ENCODE results near the gene NELFB. TPM values are rescaled to one million over a fixed set of nuclear protein-coding genes. Genes with fewer than 3 reads are reported as not detected.
"Not testable (repeated sequence)": the region's sequence is repeated elsewhere in the genome, so short reads cannot be mapped to it uniquely, and the experiment has no call there.

Gene NELFB
- total and polyA plus RNA-seq, 2 donors (not counting 1 experiment from before 2014, with no cell fraction given): 53.7 to 55.8 TPM

DNA sequence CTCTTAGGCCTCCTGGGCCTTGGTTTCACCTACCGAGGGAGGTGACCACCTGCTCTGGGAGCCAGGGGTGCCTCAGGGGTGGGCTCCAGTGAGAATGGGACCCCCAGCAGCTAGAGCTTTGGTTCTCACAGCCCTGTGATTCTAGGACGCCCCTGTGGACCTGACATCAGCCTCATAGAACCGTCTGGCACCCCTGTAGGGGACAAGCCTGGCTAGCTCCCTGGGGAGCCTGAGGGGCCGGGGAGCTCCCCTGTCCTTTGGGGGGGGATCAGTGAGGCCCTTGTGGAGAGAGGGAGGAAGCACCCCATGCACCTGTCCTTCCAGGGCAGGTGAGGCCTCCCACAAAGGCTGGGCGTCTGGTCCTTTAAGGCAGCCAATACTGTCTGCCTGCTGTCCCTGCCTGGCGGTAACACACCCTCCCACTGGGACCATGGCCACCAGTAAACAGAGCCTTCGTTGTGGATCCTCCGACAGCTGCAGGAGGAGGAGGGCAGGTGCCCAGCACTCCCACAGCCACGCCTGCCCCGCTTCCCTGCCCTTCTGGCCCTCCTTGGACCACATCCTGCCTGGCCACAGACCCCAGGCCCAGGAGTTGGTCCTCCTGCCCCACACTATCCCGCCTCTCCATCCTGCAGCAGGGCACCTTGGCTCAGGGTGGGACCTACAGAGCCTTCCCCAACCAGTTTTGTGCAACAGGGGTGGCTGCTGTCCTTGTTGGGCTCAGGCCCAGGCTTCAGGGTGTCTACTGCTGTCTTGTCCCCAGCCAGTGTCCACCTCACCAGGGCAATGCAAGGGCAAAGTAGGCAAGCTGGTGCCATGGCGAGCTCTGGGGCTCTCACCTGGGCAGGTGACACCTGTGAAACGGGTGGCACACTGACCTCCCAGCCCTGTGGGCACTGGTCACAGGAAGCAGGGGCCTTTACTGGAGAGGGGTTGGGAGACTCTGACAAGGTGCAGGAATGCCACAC lies 17.1 kb upstream of the NELFB start:
- Histone ChIP-seq H3K36me3 (replicated peaks in 1 of 2; ENCODE audit: control extremely low read depth in 1 of 2, control insufficient read depth in 1 of 2, extremely low read depth in 1 of 2, insufficient read depth in 2 of 2, low read length in 1 of 2) (peaks cover 0 to 12% of the 10 kb centered on the region in 2 experiments), H3K27me3 (replicated peaks in 1 of 4; ENCODE audit: control extremely low read depth in 1 of 4, control insufficient read depth in 3 of 4, insufficient read depth in 4 of 4, low read length in 3 of 4) (peaks cover 0 to 2% (median 0%) of the 10 kb centered on the region in 4 experiments), H3K4me2 (replicated peaks; ENCODE audit: low read depth, low read length, poor library complexity, severe bottlenecking) (no peak overlapping the region), H4K20me1 (ENCODE audit: control insufficient read depth, insufficient read depth, low read length, poor library complexity, severe bottlenecking) (peaks cover 38% of the 10 kb centered on the region), H3K79me2 (ENCODE audit: control insufficient read depth, insufficient read depth, low read length) (peaks cover 43% of the 10 kb centered on the region), H3K27ac (ENCODE audit: low read length in 2 of 2) (no peak overlapping the region), H3K4me3 (ENCODE audit: control extremely low read depth in 1 of 5, extremely low read depth in 1 of 5, insufficient read depth in 1 of 5, low read depth in 2 of 5, low read length in 4 of 5) (no peak overlapping the region), H3K9me3 (ENCODE audit: control extremely low read depth in 1 of 3, control insufficient read depth in 2 of 3, insufficient read depth in 1 of 3, low read length in 2 of 3) (peaks cover 0 to 3% (median 0%) of the 10 kb centered on the region in 3 donors), H2AFZ (ENCODE audit: insufficient read depth, low read depth, low read length, poor library complexity, severe bottlenecking) (no peak overlapping the region), H3K4me1 (ENCODE audit: control insufficient read depth in 2 of 2, insufficient read depth in 2 of 2, low read length in 2 of 2) (peaks cover 47 to 73% of the 10 kb centered on the region in 2 donors), H3K9ac (ENCODE audit: low read length) (no peak overlapping the region)
- POLR2A ChIA-PET: interaction anchor here (0.6 kb wide), 1 partner anchor 18 kb away, joined by 3 read pairs; no protein-coding TSS in a partner anchor
- no peak overlapping the region for H3K27ac Mint-ChIP-seq
- peaks cover 49% of the 10 kb centered on the region for H3K4me1 Mint-ChIP-seq
- no peaks in the 10 kb centered on the region for H3K9me3 Mint-ChIP-seq (ENCODE audit: insufficient read depth)
- DNase-seq (peak; percentile 33), ATAC-seq (ENCODE audit: low read depth) (no peak)
- no peaks in the 10 kb centered on the region for H3K27me3 Mint-ChIP-seq
- intact Hi-C loops (cut with micrococcal nuclease): loop anchor here (2.0 kb wide), 2 partner anchors 119 to 191 kb away; partner anchors contain the start of gene NPDC1
- whole genome bisulfite sequencing (ENCODE audit: insufficient coverage): 69% methylated on average over 12 of the region's 13 CpGs
- H3K4me3 Mint-ChIP-seq: no peak overlapping the region
- CTCF ChIA-PET: interaction anchor here (1.1 to 8.9 kb wide), 11 partner anchors 13 to 192 kb away, joined by 3 to 76 read pairs (median 7); partner anchors contain the start of genes ANAPC2, CYSRT1, NPDC1 and RNF208
- TF ChIP-seq EZH2 (IDR thresholded peaks at IDR 0.05; ENCODE audit: borderline replicate concordance, insufficient read depth, low read depth, low read length, poor library complexity, severe bottlenecking): no peak

- ATAC-seq (ENCODE audit: low read depth): not testable (repeated sequence)
Observed at GRCh38 chr9:137239541-137240200, 15.5 kb upstream of the NELFB start.

More at GRCh38 chr9:137239541-137240200, 15.5 kb upstream of the NELFB start:
- peak overlapping the region; percentile 89 for H2AFZ ChIP-seq (ENCODE audit: insufficient read depth, low read depth, low read length, poor library complexity, severe bottlenecking)
- peak overlapping the region; percentile 50 to 84 (median 73) for H3K4me3 ChIP-seq (ENCODE audit: control extremely low read depth in 1 of 5, extremely low read depth in 1 of 5, insufficient read depth in 1 of 5, low read depth in 2 of 5, low read length in 4 of 5)
- peaks cover 52% of the 10 kb centered on the region for H3K4me1 Mint-ChIP-seq
- WGBS (ENCODE audit: insufficient coverage): 88% methylated on average over 11 of the region's 27 CpGs
- not testable (repeated sequence) for H3K27me3 Mint-ChIP-seq; DNase-seq; H3K9me3 ChIP-seq (ENCODE audit: control extremely low read depth in 1 of 3, control insufficient read depth in 2 of 3, insufficient read depth in 1 of 3, low read length in 2 of 3); H3K27me3 ChIP-seq (replicated peaks in 1 of 4; ENCODE audit: control extremely low read depth in 1 of 4, control insufficient read depth in 3 of 4, insufficient read depth in 4 of 4, low read length in 3 of 4); H3K9me3 Mint-ChIP-seq (ENCODE audit: insufficient read depth)
- ChIA-PET CTCF (interaction anchor here (0.6 to 8.9 kb wide), 9 partner anchors 13 to 296 kb away, joined by 3 to 76 read pairs (median 6); partner anchors contain the start of genes ANAPC2, CYSRT1, MAN1B1 and NELFB), POLR2A (interaction anchor here (0.5 to 1.7 kb wide), 18 partner anchors 11 to 397 kb away, joined by 3 to 29 read pairs (median 4); partner anchors contain the start of genes AJM1, MAN1B1, NELFB and TOR4A)
- H3K27ac ChIP-seq (ENCODE audit: low read length in 2 of 2): peak overlapping the region; percentile 55 to 90
- intact Hi-C loops (cut with micrococcal nuclease): loop anchor here (1.0 kb wide), 2 partner anchors 16 to 34 kb away; partner anchors contain the start of genes NDOR1 and TMEM203
- peaks cover 58% of the 10 kb centered on the region for H3K79me2 ChIP-seq (ENCODE audit: control insufficient read depth, insufficient read depth, low read length)
- peaks cover 42 to 67% of the 10 kb centered on the region in 2 donors for H3K4me1 ChIP-seq (ENCODE audit: control insufficient read depth in 2 of 2, insufficient read depth in 2 of 2, low read length in 2 of 2)
- peak overlapping the region; percentile 41 for H3K27ac Mint-ChIP-seq
- peaks cover 0 to 20% of the 10 kb centered on the region in 2 experiments for H3K36me3 ChIP-seq (replicated peaks in 1 of 2; ENCODE audit: control extremely low read depth in 1 of 2, control insufficient read depth in 1 of 2, extremely low read depth in 1 of 2, insufficient read depth in 2 of 2, low read length in 1 of 2)
- peaks cover 51% of the 10 kb centered on the region for H4K20me1 ChIP-seq (ENCODE audit: control insufficient read depth, insufficient read depth, low read length, poor library complexity, severe bottlenecking)
- H3K4me2 ChIP-seq (replicated peaks; ENCODE audit: low read depth, low read length, poor library complexity, severe bottlenecking): peak overlapping the region; percentile 95
- peak overlapping the region; percentile 72 for H3K4me3 Mint-ChIP-seq
- peak overlapping the region; percentile 72 for H3K9ac ChIP-seq (ENCODE audit: low read length)

Measured in B cell (primary cell).